Ishikawa (cell line): ENCODE data around the gene TUBGCP3.

ENCODE experiments used
- CEBPB ChIP-seq: IDR thresholded peaks from 2 replicates; pipeline ENCODE4 v1.6.1; 2012
- CREB1 ChIP-seq: IDR thresholded peaks from 2 replicates; pipeline ENCODE4 v1.6.1; 2012; ENCODE audit warnings: low read depth
- EGR1 ChIP-seq: IDR thresholded peaks from 2 replicates; pipeline ENCODE4 v1.6.1; 2012
- EP300 ChIP-seq: IDR thresholded peaks from 2 replicates; pipeline ENCODE4 v1.6.1; 2012; ENCODE audit warnings: borderline replicate concordance
- FOXM1 ChIP-seq: IDR thresholded peaks from 2 replicates; pipeline ENCODE4 v1.6.1; 2012; ENCODE audit warnings: low read depth, borderline replicate concordance
- MAX ChIP-seq: IDR thresholded peaks from 2 replicates; pipeline ENCODE4 v1.6.1; 2012
- NFIC ChIP-seq: IDR thresholded peaks from 2 replicates; pipeline ENCODE4 v1.6.1; 2012
- TAF1 ChIP-seq: IDR thresholded peaks from 2 replicates; pipeline ENCODE4 v1.6.1; 2012; ENCODE audit warnings: low read depth, mild to moderate bottlenecking
- TCF12 ChIP-seq: IDR thresholded peaks from 2 replicates; pipeline ENCODE4 v1.6.1; 2012; ENCODE audit warnings: low read depth
- TEAD4 ChIP-seq: IDR thresholded peaks from 2 replicates; pipeline ENCODE4 v1.6.1; 2012
- USF1 ChIP-seq: IDR thresholded peaks from 2 replicates; pipeline ENCODE4 v1.6.1; 2012
- YY1 ChIP-seq: IDR thresholded peaks from 2 replicates; pipeline ENCODE4 v1.6.1; 2012; ENCODE audit warnings: low read depth
- TF ChIP-seq, protein P1 (sequence below): IDR thresholded peaks from 2 replicates; pipeline ENCODE4 v1.6.1; 2012; ENCODE audit warnings: low read depth, mild to moderate bottlenecking

DNA sequence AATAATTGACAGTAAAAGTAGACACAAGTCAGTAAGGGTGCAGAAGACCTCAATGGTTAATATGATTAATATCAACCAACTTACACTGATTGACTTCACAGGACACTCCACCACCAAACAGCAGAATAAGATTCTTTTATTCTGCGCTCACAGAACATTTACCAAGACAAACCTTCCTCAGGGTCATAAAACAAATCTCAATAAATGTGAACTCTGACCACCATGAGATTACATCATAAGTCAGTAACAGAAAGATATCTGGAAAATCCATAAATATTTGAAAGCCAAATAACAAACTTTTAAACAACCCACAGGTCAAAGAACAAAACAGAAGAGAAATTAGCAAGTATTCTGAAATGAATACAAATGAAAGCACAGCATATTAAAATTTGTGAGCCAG is 112.1 kb downstream of the TUBGCP3 start:
- no peak for TF ChIP-seq TCF12
- no peak for TF ChIP-seq EGR1
- TF ChIP-seq TAF1: no peak
- TF ChIP-seq, protein P1, sequence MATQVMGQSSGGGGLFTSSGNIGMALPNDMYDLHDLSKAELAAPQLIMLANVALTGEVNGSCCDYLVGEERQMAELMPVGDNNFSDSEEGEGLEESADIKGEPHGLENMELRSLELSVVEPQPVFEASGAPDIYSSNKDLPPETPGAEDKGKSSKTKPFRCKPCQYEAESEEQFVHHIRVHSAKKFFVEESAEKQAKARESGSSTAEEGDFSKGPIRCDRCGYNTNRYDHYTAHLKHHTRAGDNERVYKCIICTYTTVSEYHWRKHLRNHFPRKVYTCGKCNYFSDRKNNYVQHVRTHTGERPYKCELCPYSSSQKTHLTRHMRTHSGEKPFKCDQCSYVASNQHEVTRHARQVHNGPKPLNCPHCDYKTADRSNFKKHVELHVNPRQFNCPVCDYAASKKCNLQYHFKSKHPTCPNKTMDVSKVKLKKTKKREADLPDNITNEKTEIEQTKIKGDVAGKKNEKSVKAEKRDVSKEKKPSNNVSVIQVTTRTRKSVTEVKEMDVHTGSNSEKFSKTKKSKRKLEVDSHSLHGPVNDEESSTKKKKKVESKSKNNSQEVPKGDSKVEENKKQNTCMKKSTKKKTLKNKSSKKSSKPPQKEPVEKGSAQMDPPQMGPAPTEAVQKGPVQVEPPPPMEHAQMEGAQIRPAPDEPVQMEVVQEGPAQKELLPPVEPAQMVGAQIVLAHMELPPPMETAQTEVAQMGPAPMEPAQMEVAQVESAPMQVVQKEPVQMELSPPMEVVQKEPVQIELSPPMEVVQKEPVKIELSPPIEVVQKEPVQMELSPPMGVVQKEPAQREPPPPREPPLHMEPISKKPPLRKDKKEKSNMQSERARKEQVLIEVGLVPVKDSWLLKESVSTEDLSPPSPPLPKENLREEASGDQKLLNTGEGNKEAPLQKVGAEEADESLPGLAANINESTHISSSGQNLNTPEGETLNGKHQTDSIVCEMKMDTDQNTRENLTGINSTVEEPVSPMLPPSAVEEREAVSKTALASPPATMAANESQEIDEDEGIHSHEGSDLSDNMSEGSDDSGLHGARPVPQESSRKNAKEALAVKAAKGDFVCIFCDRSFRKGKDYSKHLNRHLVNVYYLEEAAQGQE: no peak
- no peak for TF ChIP-seq YY1
- TF ChIP-seq EP300: no peak
- no peak for TF ChIP-seq CEBPB
- TF ChIP-seq USF1: no peak
- no peak for TF ChIP-seq FOXM1
- no peak for TF ChIP-seq CREB1
- TF ChIP-seq MAX: no peak
- no peak for TF ChIP-seq TEAD4
- no peak for TF ChIP-seq NFIC
